ENCODE measurements around the gene SNRK.

Gene SNRK, protein sequence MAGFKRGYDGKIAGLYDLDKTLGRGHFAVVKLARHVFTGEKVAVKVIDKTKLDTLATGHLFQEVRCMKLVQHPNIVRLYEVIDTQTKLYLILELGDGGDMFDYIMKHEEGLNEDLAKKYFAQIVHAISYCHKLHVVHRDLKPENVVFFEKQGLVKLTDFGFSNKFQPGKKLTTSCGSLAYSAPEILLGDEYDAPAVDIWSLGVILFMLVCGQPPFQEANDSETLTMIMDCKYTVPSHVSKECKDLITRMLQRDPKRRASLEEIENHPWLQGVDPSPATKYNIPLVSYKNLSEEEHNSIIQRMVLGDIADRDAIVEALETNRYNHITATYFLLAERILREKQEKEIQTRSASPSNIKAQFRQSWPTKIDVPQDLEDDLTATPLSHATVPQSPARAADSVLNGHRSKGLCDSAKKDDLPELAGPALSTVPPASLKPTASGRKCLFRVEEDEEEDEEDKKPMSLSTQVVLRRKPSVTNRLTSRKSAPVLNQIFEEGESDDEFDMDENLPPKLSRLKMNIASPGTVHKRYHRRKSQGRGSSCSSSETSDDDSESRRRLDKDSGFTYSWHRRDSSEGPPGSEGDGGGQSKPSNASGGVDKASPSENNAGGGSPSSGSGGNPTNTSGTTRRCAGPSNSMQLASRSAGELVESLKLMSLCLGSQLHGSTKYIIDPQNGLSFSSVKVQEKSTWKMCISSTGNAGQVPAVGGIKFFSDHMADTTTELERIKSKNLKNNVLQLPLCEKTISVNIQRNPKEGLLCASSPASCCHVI

DNA sequence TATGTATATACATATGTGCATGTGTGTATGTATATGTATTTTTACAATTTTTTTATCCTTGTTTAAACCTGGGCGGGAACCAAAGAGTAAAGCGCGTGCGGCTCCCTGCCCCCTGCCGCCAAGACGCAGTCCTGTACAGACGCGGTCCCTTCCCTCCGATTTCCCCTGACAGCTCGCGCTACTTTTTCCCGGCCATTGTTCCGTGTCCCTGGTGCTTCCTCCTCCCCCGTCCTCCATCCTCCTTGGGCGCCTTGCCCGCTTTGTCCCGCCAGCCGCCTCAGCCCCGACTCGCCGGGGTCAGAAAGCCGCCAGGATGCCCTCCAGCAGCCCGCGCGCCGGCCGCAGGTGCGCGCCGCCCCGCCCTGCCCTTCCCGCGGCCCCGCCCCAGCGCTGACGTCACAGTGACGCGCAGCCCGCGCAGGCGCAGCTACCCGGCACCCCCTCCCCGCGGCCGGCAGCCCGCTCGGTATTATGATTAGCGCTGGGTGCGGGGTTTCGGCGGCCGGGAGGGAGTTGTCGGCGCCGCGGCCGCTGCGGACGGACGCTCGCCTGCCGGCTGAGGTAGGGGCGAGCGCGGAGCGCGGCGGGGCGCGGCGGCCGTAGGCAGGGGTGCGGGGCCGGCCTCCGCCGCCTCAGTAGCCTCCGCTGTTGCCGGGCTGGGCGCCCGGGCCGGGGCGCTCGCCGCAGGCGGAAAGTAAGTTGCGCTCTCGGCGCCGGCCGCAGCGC, at the start of gene SNRK:
Gene SNRK, plus strand, starts transcription at position 426 of the 726 bp plus-strand sequence. CDS start 16,664 bp downstream, outside the sequence.
- peak; percentile 92 for DNase-seq (ENCODE audit: low spot score)

DNA sequence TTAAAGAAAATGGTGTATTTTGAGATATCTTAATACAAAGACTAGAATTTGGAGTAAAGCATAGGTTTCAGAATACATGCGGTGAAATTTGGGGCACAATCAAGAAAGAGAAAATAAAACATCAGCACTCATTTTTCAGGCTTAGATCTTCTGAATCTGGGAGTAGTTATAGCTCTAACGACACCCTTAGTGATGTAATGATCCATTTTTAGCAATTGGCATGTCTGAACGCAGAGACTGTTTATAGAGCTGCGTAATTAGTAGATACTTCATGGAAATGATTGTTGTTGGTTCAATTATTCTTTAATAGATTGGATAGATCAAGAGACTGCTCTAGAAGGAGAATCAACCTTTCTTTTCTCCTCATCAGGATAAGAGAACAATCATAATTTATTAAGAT, 47.5 kb upstream of the SNRK start:
- no peak for DNase-seq (ENCODE audit: low spot score)

DNA sequence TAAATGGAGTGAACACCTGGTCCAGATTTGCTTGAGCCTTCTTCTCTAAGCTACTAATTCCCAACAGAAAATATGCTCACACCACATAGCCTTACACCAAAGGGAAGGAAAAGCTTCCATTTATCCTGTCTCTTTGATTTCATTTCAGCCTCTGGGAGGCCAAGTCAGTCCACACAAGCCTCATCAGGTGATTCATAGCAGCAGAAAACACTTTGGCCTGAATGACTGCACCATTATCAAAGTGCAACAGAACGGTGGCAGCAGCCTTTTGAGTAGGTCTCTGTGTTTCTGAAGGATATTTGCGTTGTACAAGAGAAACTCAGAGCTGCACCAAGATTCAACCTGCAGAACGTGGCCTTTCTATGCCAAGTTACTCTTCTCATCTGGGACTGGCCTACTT, 46.6 kb upstream of the SNRK start:
- DNase-seq (ENCODE audit: low spot score), result no peak

DNA sequence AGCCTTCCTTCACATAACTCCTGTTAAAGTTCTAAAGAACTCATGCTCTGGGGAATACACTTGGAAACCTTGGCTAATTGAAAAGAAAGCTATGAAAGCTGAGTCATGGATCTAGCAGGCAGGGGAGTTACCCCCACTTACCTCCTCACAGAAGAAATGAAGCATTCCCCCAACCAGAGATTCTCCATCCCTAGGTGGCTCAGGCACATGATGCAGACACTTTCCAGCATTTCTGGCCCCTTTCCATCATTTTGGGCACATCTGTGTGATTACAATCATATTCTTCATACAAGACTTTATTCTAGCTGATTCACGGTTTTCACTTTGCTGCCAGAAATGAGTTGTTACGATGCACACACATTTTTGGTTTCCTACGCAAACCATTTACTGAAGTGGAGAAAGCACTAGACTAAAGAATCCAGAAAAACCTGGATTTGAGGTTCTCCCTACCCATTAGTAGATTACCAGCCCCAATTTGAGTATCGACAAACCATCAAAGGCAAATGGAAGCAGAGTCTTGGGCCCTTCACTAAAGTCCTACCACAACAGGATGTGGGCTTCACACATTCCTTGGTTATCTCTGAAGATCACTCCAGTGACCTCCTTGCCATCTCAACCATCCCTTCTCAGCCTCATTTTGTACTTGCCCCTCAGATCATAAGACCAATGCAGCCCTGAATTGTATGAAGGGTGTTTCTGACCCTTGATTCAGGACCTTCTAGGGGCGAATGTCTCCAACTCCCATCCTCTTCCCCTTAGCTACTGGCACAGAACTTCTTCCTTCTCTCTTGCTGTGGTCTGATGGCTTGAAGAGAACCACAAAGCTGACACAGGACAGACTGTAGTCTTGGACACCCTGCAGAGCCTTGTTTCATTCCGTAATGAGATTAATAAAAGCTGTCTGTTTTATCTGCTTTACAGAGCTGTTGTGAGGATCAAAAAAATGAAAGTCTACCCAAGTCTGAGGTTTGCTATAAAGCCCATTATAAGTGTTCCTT, 42.5 kb upstream of the SNRK start:
- DNase-seq (ENCODE audit: low spot score), result peak; percentile 32

DNA sequence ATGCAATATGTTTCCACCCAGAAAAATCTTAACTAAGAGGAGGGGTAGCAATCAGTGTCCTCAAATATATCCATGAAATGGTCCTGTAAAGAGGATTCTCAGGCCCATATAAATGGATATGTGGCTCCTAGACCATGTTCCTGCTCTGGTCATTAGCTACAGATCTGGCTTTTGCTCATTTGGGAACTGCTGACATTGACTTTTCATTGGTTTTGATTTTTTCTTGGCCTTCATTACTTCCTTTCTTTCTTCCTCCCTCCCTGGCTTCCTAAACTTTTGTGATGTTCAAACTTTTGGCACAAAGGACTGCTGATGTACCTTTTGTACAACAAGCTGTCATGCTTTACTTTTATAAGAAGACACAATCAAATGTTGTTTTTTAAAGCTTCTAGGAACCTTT, 41.6 kb upstream of the SNRK start:
- DNase-seq (ENCODE audit: low spot score), result no peak

DNA sequence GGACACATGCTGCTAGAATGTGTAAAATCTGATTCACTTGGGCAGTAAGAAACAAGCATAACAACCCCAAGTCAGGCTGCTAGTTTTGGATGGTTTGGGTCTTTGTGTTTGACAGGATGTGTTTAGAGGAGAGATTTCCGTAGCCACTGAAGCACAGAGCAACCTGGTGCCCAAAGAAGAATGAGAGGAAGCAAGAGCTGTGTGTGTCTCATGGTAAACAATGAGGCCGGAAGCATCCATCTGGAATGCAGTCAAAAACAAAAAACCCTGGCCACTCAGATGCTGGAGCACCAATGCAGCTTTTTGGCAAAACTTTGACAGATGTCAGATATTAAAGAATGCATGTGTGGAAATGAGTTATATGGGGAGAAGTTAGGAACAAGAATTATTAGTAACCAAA, 39.4 kb upstream of the SNRK start:
- DNase-seq (ENCODE audit: low spot score), result peak; percentile 7

DNA sequence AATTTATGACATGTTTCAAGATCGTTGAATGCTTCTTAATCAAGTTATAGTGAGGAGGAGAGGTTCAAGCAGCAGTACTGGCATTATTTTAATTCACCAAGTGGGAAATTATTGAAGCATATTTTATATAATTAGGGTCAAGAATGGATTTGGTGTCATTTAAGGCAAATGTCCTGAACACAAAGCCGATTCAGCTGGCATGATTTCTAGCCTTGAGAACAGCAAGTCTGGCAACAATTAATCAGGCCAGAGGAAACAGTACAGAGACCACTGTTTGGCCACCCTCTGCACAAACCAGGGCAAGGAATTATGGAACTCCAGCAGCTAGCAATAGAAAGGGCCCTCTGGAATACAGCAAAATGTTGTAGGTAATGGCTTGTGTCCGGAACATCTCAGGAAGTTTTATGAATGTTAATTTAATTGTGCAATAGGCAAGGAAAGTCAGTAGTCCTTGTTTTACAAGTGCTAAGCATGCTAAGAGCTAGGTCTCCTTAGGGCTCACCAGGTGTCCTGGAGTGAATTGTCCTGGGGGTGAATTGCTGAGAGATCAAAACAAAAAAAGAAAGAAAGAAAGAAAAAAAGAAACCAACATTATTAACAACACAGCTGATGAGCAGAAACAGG, 38.7 kb upstream of the SNRK start:
- no peak for DNase-seq (ENCODE audit: low spot score)

DNA sequence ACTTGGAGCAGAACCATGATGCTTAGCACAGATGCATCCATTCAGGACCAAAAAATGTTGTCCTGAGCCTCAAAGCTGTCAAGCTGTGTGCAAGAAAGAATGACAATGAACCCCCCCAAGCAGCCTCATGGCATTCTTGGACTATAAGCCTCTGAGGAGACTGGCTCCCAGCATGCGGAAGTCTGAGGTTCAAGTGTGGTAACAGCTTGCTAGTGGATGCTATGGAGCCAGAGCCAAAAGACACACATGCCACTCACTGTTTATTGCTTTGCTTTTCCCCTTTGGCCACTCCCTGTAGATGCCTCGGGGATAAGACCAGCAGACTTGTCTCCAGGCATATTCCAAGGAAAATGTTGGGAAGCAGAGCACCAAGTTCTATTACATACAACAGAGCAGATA, 38.2 kb upstream of the SNRK start:
- DNase-seq (ENCODE audit: low spot score), result no peak

DNA sequence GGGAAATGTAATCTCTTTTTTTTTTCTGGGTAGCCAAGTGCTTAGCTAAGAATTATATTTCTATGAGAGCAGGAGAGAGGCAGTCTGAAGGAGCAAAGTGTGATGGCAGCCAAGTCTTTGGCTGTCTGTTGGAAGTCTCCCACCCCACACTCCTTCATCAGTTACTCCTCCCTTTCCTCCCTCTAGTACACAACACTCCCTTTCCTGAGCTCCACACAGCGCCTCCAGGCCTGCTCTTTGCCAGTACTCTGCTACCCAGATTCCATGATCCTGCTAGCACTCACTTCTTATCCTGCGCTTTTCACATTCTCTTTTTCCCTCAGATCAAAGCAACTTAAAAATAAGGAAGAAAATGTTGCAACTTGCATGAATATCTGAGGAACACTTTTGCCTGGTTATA, 37.4 kb upstream of the SNRK start:
- DNase-seq (ENCODE audit: low spot score), result no peak

DNA sequence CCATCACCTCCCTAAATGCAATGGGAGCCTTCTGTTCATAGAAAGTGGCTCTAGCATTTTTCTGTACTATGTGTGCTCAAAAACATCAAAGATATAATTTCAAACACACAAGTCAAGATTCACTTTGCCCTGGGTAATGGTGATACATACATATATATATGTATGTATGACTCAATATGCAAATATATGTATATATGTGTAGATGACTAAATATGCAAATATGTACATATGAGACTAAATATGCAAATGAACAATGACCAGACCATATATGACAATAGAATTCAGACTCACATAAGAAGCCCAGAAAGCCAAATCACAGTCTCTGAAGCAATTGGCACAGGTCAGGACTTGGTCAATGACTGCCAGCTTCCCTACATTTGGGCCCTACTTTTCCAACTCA, 36.9 kb upstream of the SNRK start:
- no peak for DNase-seq (ENCODE audit: low spot score)

DNA sequence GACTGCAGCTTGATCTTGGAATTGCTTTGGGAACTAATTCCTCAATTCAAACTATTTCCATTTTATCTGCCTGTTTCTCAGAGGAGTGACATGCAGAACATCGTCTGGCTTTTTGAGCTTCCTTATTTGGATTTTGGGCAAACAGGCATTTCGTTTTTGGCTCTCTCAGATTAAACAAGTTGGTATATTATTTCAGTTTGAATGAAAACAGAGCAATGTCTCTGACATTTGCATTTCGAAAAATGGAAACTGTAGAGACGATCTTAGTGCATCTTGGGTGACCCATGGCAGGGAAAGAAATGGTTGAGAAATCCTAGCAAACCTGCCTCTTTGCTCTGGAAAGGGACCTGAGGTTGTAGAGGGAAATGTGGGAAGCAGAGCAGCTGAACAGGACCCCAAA, 33.0 kb upstream of the SNRK start:
- DNase-seq (ENCODE audit: low spot score), result no peak

DNA sequence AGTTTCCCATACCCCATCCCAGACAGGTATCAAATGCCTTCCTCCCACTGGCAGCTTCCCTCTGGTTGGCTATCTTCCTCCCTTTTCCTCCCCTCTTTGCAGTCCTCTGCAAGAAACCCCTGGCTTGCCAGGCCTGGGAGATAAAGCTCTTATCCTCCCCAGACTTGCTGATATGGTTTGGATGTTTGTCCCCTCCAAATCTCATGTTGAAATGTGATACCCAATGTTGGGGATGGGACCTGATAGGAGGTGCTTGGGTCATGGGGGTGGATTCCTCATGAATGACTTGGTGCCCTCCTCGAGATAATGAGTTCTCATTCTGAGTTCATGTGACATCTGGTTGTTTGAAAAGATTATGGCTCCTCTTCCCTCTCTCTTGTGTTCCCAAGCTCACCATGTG, 32.2 kb upstream of the SNRK start:
- DNase-seq (ENCODE audit: low spot score), result no peak

DNA sequence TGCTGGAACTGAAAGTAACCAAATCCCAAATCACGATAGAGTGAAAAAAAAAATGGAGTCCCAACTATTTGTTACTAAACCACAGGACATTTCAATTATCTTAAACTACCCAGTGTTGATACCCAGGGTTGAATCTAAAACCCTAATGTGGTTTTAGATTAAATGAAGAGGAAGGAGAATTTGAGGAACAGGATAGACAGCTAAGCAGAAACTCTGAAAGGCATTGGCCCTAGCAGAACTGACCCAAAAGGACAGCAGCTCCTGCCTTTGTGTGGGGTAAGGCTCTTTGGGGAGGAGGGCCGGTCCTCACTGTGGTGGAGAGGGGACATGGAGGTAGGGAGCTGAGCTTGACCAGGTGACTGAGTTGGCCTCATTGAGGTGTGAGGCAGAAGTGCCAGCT, 30.7 kb upstream of the SNRK start:
- DNase-seq (ENCODE audit: low spot score), result no peak

DNA sequence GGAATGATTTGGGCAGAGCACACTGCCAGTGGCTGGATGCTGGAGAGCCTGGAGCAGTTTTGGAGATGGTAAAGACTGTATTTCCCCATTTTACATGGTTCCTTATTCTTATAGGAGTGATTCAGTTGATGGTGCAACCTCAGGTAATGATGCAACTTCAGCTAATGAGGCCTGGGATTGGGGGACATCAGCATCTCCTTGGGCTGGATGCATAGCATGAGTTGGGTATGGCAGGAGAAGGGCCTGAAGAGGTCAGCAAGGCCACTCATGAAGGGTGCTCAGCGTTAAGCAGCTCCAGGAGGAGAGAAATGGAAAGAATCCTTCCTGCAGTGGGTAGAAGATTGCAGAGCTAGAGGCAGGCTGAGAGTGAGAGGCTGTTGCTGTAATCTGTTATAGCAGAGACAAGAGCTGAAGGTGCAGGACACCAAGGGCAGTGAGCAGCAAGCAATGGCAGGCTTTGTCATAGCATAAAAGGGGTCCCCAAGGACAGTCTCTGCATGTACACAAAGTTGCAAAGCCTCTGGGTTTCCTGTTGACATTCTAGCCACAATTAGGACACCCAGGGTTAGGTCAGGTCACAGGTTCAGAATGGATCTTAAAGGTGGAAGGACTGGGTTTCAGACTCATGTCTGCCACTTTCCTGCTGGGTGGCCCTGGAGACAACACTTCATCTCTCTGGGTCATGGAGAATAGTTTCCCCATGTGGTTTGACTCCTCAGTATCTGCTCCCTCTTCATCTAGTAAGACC, 29.5 kb upstream of the SNRK start:
- DNase-seq (ENCODE audit: low spot score), result peak; percentile 7

DNA sequence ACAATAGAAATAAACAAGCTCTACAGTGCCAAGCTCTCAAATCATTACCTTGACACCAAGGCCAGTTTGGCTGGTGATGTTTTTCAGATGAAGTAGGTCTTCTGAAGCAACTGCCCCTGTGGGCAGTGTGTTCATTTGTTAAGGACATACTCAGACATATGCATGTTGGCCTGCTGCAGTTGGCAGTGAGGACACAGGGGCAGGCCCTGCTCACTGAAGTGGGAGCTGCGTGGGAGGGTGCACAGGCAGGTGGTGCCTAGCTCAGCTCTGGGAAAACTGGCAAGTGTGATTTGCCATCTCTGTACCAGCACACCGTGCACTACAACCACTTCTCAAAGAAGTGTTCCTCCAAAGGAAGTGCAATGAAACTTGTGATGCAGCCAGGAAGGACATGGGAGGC, 28.5 kb upstream of the SNRK start:
- DNase-seq (ENCODE audit: low spot score), result no peak

DNA sequence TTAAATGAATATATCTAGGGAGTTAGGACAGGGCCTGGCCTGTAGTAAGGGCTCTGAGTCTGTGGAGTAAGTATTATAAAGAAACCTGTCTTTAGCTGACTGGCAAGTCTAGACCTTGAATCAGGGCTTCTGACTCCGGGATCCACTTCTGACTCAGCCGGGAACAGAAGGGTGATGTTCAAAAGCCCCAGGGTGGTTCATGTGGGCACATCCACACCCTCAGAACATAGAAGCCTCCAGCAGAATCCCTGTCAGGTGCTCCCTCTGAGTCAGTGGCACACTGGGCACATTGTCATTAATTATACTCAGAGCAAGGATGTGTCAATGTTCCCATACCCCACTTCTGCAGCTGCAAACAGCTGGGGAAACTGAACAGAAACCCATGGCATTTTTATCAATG, 26.7 kb upstream of the SNRK start:
- DNase-seq (ENCODE audit: low spot score), result no peak

DNA sequence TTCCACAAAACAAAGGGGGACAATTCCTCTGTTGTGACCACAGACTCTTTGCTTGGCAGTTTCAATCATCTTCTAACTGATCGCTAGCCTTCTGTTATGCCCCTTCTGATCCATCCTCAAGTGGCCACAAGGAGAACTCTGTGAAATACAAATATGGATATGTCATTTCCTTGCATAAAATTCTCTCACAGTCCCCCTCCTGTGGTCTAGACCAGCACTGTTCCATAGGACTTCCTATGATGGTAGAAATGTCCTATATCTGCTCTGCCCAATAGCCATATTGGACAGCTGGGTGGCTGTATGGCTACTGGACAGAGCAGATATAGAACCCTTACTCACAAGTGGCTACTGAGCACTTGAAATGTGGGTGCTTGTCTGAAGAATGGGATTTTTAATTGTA, 25.9 kb upstream of the SNRK start:
- no peak for DNase-seq (ENCODE audit: low spot score)

DNA sequence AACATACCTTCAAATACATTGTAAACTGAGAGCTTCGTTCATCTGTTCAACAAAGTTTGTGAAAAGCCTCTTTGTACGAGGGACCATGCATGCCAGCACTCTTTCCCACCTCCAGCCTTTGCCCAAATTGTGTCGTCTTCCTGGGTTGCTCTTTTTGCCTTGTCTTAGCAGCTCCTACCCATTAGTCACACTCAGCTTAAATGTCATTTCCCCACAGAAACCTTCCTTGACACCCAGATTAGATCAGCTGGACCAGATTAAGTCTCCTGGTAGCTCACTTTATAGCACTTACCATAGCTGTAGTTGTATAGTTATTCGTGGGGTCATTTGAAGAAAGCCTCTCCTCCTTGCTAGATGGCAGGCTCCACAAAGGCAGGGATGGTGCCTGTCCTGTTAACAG, 24.1 kb upstream of the SNRK start:
- DNase-seq (ENCODE audit: low spot score), result no peak

DNA sequence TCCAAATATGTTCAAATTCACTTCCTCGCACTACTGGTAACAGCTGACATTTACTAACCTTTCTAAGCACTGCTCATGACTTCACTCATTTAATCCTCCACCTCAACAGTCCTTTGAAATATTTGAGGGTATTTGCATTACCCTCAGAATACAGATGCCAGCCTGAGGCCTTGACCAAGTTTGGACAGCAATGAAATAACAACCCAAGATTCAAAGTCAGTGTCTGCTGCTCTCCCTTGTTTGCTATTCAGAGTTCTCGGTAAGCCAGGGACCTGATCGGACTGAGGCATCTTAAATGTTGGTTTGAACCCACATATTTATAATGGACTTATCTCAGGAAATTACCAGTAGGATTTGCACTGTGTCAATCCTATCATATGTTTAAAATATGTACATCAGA, 19.9 kb upstream of the SNRK start:
- no peak for DNase-seq (ENCODE audit: low spot score)

DNA sequence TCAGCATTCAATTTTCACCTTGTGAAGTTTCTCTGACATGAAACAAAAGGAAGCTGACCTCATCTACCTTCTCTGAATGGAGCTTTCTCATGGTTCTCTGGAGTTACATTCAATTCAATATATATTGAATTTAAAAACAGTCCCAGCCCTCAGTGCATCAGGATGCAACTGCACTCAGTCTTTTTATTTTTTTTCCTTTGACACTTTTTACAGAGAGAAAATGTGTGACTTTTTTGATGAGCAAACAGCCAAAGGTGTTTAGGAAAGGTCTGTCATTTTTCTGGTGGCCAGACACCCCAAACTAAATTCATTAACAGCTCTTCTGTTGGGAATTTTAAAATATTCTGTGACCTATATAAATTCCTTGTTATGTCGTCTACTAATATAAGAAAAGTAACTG, 19.3 kb upstream of the SNRK start:
- no peak for DNase-seq (ENCODE audit: low spot score)

DNA sequence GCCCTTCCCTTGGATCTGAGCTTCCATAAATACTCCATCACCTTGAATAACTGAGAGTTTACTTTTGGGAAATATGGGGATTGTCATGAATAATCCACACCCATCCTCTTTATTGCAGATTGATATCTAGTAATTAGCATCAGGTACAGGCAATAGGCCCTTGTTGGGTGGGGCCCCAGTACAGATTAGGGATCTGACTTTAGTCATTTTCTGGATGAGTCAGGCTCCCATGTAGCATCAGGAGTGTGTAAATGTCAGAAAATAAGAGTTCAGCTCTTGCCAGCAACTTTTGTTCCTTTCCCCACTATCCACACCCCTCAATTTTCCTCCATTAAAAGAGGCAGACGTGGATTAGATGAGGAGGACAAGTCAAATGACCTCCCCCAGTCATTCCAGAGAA, 17.7 kb upstream of the SNRK start:
- DNase-seq (ENCODE audit: low spot score), result no peak

Measured in CD4-positive, alpha-beta T cell treated with Interleukin-2 at 100 ng/mL for 4 hours (primary cell).